Measurements from ENCODE around the gene FOXC2.

FOXC2 gene

DNA sequence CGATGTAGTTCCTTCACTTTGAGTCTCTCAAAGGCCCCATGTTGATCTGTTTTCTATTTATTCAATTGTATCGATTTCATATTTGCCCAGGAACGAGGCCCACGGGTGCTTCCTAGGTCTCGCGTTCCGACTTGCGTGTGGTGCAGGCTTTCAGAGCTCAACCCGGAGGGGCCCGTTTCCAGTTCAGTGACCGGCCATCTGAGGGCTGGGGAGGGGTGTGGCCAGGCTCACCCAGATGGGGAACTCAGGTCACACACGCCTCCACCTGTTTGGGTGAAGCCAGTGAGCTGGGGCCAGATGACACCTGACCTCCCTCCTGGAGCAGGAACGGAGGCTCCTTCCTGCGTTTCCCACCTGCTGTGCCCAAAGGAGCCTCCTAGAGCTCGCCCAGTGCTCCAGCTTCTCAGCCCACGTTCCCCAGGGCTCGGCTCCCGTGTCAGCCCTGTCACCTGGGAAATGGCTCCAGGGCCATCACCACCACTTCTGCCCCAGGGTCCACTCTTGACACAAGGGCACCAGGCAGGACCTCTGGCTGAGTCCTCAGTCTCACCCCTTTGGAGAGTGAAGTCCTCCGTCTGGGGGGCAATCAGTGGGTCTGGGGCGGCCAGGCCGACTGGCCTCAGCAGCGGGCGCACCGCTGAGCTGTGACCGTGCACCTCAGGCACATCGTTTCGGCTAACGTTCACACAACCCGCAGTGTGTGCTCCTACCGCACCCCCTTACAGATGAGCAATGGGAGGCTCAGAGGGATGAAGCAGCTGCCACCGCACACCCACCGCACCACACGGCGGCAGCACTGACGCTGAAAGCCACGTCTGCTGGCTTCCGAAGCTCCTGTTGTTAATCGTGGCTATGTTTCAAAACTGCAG, 38.3 kb upstream of the FOXC2 start:
- H3K4me3 ChIP-seq (ENCODE audit: low read depth, low read length) = no peak overlapping the region
- TF ChIP-seq, protein P1, sequence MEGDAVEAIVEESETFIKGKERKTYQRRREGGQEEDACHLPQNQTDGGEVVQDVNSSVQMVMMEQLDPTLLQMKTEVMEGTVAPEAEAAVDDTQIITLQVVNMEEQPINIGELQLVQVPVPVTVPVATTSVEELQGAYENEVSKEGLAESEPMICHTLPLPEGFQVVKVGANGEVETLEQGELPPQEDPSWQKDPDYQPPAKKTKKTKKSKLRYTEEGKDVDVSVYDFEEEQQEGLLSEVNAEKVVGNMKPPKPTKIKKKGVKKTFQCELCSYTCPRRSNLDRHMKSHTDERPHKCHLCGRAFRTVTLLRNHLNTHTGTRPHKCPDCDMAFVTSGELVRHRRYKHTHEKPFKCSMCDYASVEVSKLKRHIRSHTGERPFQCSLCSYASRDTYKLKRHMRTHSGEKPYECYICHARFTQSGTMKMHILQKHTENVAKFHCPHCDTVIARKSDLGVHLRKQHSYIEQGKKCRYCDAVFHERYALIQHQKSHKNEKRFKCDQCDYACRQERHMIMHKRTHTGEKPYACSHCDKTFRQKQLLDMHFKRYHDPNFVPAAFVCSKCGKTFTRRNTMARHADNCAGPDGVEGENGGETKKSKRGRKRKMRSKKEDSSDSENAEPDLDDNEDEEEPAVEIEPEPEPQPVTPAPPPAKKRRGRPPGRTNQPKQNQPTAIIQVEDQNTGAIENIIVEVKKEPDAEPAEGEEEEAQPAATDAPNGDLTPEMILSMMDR (IDR thresholded peaks at IDR 0.05; ENCODE audit: low read depth, low read length) = no peak

DNA sequence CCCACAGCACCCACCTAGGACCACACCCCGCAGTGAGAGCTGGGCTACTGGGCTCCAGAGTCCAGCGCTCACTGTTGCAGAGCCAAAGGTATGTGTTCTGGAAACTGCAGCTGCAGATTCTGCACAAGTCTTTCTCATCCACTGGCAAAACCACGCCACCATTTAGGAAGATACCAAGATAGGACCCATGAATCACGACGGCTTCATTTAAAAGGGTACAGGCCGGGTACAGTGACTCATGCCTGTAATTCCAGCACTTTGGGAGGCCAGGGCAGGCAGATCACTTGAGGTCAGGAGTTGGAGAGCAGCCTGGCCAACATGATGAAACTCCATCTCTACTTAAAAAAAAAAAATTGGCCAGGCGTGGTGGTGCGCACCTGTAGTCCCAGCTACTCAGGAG, 37.5 kb upstream of the FOXC2 start:
- TF ChIP-seq, protein P1 (IDR thresholded peaks at IDR 0.05; ENCODE audit: low read depth, low read length) = no peak
- H3K4me3 ChIP-seq (ENCODE audit: low read depth, low read length) = no peak overlapping the region

DNA sequence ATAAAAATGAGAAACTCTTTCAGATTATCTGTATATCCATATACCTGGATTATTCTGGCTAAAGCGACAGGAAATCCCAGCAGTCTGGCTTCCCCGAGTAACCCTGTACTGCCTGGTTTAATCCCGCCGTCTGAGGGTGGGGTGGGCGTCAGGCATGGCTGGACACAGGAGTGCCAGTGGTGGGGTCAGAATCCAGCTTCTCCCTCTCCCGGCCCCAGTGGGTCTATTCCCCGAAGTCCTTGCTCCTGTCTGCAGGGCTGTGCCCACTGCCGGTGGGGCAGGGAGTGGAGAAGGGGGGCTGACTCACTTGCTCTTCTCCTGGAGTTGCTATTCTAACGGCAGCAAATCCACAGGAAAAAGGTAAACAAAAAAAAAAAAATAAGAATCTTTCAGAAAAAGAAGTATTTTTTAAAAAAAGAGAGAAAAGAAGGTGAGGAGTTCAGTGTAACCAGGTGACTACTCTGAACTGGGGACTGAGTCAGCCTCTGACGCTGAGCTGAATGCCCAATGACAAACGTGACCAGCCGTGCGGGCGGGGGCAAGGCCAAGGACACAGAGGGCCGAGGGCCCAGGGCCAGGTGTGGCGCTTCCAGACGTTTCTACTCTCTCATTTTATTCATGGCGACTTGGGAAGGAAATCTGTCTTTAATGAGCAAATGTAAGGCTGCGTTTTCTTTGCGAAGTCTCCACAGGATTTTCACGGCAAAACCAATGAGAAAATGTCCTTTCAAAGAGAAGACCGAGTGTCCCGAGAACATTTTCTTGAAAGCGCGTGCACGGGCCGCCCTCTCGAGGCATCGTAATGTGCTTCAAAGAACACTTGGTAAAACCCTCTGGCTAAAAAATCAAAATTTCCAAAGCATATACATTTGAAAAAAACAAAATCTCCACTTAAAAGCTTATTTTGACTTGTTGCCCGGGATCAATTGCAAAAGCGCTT, 36.1 kb upstream of the FOXC2 start:
- TF ChIP-seq, protein P1 (IDR thresholded peaks at IDR 0.05; ENCODE audit: low read depth, low read length) = no peak
- no peak overlapping the region for H3K4me3 ChIP-seq (ENCODE audit: low read depth, low read length)

DNA sequence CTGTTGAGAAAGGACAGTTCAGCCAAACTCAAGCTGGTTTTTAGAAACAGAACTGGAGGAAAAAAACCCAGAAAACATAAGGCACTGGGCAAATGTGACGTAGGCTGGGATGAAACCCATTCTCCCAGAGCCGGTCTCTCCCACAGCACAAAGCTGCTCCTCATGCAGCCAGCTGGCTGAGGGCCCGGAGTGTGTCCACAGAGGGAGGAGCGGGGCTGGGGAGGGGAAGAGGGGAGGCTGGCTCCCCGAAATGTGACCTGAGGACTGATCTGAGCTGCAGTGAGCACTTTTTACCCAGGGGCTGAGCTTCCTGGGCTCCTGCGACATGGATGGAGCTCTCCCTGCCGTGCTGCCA, 35.5 kb upstream of the FOXC2 start:
- TF ChIP-seq, protein P1 (IDR thresholded peaks at IDR 0.05; ENCODE audit: low read depth, low read length) = no peak
- no peak overlapping the region for H3K4me3 ChIP-seq (ENCODE audit: low read depth, low read length)

DNA sequence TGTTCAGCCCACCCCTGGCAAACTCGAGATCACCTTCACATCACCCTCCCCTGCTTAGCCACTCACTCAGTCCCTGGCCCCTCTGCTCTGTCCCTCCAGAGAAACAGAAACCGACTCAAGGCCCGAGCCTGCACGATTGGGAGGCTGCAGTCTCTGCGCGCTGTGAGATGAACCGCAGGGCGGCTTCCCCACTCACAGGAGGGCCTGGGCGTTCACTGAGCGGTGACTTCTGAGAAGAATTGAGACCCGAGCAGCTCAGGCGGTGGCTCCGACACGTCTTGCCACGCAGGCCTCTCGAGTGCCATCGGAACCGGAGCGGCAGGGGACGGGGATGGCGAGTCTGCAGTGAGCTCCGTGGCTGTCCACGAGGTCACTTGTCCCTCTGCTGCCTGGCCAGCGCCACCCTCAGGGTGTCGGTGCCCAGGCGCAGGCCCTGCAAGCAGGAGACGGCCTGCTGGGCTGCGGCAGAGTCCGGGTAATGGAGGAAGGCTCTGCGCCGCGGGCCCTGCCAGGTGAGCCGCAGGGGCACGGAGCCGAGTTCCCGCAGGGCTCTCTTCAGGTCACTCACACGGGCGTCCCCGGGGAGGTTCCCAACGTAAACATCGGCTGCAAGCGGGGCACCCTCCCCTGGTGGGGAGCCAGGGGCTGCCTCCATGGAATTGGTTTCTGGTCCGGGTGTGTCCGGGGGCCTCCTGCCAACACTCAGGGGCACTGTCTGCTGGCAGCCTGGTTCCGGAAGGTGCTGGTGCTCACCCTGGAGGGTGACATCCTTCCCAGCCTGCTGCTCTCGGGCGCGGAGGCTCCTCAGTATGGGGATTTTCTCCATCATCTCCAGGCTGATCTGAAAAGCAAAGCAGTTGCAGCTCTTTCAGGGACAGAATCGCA, 34.7 kb upstream of the FOXC2 start:
- TF ChIP-seq, protein P1 (IDR thresholded peaks at IDR 0.05; ENCODE audit: low read depth, low read length) = no peak
- no peak overlapping the region for H3K4me3 ChIP-seq (ENCODE audit: low read depth, low read length)

DNA sequence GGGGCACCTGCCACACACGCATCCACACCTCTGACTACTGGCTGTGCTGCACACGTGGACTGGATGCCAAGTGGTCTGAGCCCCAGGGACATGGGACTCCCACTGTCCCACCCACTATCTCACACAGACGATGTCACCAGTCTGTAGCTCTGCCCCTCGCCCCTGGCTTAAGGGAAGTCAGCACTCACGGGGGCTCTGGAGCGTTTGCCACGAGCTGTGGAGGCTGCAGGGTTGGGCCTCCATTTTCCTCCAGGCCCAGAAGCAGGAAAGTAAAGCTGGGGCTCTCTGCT, 34.2 kb upstream of the FOXC2 start:
- H3K4me3 ChIP-seq (ENCODE audit: low read depth, low read length) = no peak overlapping the region
- TF ChIP-seq, protein P1 (IDR thresholded peaks at IDR 0.05; ENCODE audit: low read depth, low read length) = no peak
